Bone marrow (tissue), 2 donors: ENCODE measurements around the gene ITGB7.
A peak's percentile ranks its signal among the peaks of the same experiment; 100 is the strongest.
"Not testable (repeated sequence)": the region's sequence is repeated elsewhere in the genome, so short reads cannot be mapped to it uniquely, and the experiment has no call there.

Experiments
- DNase-seq, 2 donors: peaks; one replicate each; lab custom pipeline; 2025; lab: John Stamatoyannopoulos, UW

The ITGB7 gene

GRCh38 chr12:53217051-53217930, 10.2 kb upstream of the ITGB7 start:
- DNase-seq = peak; percentile 34 to 58

GRCh38 chr12:53215497-53215896, 8.4 kb upstream of the ITGB7 start:
- DNase-seq = no peak

DNA sequence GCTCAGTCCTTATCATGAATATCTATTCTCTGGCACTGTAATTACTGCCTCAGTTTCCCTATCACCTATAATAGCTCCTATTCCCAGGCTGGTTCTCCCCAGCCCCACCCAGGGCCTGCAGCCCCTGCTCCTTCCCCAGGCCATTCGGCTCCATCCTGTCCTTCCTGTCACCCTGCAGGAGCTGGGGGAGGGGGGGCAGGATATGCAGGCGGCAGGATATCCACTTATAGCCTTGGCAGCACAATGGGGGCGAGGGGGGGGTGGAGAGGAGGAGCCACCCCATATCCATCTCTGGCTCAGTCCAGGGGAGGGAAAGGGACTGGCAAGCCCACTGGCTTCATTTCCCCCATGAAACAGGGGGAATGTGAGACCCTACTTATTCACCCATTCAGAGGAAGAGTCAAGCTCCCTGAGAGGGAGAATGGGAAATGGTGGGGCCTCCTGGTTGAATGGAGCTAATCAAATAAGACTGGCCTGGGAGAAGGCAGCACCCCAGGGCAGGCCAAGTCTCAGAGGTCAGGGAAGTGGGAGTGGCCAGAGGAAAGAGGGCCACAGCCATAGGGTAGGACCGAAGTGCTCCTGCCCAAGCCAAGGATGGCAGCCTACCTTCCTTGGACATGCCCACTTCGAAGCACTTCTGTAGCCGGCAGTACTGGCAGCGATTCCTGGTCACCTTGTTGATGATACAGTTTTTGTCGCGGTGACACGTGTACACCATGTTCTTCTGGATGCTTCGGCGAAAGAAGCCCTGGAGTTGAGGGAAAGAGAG, 7.8 kb upstream of the ITGB7 start:
- DNase-seq = no peak

GRCh38 chr12:53214221-53214620, 7.2 kb upstream of the ITGB7 start:
- DNase-seq = no peak

- peak; percentile 62 to 64 for DNase-seq
Measured at GRCh38 chr12:53213348-53213747, 6.3 kb upstream of the ITGB7 start.

- no peak for DNase-seq
Measured at GRCh38 chr12:53212931-53213330, 5.9 kb upstream of the ITGB7 start.

DNA sequence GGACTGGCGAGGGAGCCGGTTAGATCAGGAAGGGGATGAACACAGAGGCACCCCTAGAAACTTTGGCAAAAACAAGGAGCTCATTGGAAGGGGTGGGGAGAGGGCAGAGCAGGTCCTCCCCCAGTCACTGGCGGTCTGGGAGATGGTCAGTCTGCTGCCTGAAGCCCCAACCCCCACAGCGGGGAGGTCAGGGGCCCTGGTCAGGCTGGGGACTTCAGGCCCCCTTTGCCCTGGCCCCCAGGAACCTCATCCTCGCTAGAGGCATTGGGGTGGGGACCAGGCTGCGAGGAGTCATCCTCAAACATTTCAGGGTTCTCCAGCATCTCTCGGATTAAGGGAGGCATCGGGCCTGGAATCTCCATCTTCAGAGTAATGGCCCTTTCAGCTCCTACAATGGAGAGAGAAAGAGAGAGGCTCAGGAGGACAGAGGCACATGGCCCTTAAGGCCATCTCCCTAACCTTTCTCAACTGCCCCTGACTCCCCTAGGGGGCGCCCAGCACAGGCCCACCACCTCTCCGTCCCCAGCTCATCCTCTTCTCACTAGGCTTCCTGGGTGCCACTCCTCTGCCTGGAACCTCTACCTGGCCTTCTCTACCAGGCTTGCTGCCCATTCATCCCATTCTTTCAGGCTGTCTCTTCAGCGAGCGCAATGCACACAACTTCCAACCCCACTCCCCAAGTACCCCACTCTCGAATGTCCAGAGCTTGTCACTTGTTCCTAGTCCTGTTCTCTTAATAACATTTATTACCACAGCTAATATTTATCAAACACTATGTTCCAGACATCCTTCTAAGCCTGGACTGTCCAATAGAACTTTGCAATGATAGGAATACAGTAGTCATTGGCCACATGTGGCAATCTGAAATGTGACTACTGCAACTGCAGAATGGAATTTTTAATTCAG, 4.7 kb upstream of the ITGB7 start:
- DNase-seq = peak in 1 of 2 donors; percentile 19

GRCh38 chr12:53210843-53211242, 3.8 kb upstream of the ITGB7 start:
- no peak for DNase-seq

DNA sequence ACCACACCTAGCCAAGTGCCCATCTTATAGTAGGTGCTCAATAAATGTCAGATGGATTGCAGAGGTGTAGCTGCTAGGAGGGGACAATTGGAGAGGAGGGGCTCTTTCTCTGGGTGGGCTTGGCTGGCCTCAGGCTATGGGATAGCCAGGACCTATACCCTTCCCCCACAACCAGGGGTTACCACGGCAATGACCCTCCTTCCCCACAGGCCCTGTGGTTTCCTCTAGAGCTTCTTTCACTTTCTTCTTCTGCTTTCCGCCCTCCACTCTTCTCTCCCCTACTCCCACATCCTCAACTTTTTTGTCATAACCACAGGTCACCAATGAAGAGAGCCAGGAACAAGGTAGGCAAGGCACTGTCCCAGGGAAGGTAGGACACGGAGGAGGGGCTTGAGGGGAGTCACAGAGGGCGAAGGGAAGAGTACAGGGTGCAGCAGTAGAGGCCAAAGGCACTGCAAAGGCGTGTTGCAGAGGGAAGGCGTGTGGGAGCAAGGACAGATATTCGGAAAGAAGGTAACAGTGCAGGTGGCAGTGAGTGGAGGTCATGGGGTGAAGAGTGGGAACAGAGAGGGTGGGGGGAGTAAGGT, 1.9 kb upstream of the ITGB7 start:
- peak in 1 of 2 donors; percentile 85 for DNase-seq

DNA sequence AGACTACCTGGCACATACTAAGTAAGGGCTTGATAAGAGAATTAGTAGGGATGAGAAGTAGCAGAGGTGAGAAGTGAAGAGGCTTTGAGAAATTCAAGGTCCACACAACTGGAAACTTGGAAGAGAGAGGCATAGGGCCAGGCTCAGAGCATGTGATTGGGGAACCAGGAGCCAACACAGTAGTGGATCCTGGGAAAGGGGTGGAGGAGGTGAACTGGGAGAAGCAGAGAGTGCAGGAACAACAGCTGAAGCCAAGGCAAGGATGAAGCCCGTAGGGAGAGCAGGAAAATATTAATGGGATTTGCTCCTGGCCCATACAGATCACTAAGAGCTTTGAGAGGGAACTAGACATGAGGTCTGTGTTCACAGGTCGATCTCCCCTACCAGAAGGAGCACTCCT, 1.4 kb upstream of the ITGB7 start:
- DNase-seq = no peak

DNA sequence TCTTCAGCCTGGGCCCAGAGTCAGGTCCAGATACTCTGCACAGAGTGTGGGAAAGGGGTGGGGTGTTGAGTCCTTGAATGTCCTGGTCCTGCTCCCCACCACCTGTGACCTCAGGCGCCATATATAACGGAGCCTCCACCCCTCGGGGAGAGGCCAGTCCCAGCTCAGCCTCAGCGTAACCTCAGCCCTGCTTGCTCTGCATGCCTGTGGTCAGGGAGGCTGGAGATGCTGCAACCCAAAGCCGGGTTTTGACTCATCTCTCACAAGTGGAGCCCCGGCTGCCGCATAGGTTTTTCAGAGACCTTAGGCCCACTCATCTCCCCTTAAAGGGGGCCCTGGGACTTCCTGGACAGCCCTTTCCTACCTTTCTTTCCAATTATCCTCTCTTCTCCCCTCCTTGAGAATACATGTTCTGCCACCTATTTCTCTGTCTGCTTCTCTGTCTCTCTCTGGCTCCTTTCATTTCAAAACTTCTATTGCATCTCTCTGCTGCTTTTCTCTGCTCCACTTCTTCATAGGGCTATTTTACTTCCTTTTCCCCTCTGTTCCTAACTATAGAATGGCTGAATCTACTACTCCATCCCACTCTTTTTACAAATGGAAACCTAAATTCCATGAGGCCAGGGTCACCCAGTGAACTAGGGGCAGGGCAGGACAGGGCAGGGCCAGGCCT, 1.2 kb downstream of the ITGB7 start:
- peak in 1 of 2 donors; percentile 31 for DNase-seq

DNA sequence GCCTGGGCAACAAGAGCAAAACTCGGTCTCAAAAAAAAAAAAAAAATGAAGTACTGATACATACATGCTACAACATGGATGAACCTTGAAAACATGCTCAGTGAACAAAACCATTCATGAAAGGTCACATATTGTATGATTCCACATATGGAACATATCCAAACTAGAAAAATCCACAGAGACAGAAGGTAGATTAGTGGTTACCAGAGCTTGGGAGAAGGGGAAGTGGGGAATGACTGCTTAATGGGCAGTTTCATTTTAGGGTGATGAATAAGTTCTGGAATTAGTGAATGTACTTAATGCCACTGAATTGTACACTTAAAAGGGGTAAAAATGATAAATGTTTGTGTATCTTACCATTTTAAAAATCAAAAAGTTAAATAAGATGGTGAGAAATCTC, 2.7 kb downstream of the ITGB7 start:
- no peak for DNase-seq

GRCh38 chr12:53202316-53202715, 4.7 kb downstream of the ITGB7 start:
- DNase-seq = not testable (repeated sequence)

- DNase-seq = no peak
Measured at GRCh38 chr12:53201639-53202038, 5.4 kb downstream of the ITGB7 start.

- no peak for DNase-seq
Measured at GRCh38 chr12:53201177-53201541, 5.9 kb downstream of the ITGB7 start.

DNA sequence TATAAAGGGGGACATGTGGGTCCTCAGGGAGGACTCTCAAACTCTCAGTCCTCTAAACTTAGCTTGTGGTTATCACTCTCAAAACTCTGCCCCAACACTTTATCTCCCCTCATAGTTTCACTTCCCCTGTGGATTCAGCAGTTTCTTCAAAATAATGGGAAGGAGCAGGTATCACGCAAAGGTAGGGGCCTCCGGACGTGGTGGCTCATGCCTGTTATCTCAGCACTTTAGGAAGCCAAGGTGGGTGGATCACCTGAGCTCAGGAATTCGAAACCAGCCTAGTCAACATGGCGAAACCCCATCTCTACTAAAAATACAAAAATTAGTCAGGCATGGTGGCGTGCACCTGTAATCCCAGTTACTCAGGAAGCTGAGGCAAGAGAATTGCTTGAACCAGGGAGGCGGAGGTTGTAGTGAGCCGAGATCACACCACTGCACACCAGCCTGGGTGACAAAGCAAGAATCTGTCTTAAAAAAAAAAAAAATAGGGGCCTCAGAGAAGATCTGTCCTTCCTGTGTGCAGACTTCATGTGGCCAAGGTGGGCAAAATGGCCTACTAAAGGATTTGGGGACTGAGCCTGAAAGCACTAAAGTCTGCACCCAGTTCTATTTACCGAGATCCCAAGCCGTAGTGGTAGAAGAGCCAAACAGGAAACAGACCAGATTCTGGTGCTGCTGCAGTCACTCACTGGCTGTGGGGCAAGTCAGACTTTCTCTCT, 6.4 kb downstream of the ITGB7 start:
- DNase-seq = peak in 1 of 2 donors; percentile 27

DNA sequence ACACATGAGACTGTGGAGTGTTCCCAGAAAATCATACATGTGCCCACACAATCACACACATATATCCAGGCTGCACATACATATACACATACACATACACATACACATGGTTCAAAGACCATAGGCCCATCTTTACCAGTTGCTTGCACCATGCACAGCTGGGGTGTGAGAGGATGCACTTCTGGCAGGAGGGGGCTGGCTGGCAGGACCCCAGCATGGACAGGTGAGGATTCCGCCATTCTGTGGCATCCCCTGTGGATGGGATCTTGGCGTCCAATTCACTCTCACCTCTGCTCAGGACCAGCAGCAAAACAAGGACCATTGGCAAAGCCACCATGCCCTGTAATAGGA, 7.0 kb downstream of the ITGB7 start:
- DNase-seq = no peak

GRCh38 chr12:53199700-53200099, 7.4 kb downstream of the ITGB7 start:
- no peak for DNase-seq

DNA sequence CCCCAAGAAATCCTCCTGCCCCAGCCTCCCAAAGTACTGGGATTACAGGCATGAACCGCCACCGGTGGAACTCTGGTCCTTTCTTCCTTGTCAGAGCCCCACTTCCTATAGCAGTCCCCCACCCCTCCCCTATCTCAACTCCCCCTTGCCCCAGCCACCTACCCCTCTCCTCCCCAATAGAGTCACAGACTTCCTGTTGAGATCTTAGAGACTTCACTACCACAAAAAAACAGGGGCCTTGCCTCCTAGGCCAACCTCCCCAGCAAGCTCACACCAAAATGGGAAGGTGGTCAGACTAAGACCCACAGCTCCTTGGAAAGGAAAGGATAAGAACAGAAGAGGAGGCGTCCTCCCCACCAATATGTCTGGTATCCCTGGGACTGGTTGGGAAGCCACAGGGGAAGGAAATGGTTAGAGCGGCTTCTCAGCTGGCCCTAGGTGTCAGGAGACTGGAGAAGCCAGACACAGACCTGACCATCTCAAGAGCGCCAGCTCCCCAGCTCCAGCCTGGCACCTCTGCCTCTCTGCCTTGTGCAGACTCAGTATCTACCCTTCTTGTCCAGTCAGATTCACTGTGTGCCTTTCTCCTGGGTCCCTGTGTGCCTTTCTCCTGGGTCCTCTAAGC, 8.5 kb downstream of the ITGB7 start:
- peak in 1 of 2 donors; percentile 57 for DNase-seq

DNA sequence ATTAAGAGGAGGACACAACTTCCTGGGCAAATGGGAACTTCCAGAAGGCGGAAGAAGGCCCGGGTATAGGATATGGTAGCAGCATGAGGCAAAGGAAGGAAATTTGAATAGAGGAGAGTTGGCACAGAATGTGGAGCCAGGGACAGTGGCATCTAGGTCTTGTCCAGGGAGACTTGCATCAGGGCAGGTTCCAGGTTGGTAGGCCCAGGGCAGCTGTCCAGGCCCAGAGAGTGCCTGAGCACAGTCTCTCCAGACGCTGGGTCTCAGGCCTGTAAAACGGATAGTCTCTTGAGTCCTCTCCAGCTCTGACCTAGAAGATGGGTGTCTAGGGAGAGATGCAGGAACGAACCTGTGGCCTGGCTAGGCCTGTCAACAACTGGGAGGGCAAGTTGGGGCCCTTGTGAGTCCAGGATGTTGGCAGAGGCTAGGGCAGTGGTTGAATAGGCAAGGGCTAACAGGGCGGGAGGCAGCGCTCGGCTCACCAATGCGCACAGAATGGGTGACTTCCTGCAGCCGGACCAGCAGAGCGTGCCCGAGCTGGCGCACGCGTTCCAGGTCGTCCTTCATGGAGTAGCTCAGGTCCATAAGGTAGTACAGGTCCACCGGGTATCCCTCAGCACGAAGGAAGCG, 9.9 kb downstream of the ITGB7 start:
- DNase-seq = no peak
